SIG-M5 treated with dmso at 0.1 percent for 504 hours (cell line): Measurements from ENCODE around the gene IFT25.
A peak's percentile ranks its signal among the peaks of the same experiment; 100 is the strongest.
"Not testable (repeated sequence)": the region's sequence is repeated elsewhere in the genome, so short reads cannot be mapped to it uniquely, and the experiment has no call there.

Experiments
- DNase-seq: peaks from one replicate; lab custom pipeline; 2025; ENCODE audit not compliant: unreplicated experiment; lab: John Stamatoyannopoulos, UW

The IFT25 gene

DNA sequence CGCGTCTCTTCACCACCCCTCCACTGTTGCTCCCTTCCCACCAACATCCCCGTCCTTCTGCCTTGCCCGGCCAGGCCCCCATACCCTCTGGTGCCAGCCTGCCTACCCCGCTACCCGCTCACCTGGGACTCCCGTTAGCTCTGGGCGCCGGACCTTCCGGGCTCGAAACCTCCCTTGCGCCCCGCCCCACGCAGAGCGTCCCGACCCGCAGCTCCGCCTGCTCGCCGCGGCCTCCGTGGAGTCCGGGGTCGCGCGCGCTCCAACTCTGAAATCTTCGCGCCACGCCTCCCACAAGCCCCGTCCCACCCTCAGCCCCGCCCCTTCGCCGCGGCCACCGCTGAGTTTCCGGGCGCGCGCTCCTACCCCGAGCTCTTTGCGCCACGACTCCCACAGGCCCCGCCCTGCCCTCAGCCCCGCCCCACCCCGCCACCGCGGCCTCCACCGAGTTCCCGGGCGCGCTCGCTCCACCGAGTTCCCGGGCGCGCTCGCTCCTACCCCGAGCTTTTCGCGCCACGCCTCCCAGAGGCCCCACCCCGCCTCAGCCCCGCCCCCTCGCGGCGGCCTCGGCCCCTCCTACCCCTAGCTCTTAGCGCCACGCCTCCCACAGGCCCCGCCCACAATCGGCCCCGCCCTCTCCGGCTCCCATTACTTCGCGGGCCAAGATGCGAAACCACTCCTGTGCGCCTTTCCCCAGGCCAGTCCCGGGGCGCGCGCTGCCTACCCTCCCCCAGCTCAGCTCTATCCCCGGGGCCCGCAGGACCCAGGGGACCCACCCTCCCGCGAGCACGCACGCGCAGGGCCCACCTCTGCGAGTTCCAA is at the start of gene IFT25:
Gene IFT25 (minus strand): TSS at position 267 of the 819 bp plus-strand sequence. CDS start 5,617 bp downstream, outside the sequence.
- DNase-seq = peak; percentile 83

- DNase-seq = not testable (repeated sequence)
Measured at GRCh38 chr1:53994516-53994915, 49.0 kb upstream of the IFT25 start.

- DNase-seq = no peak
Measured at GRCh38 chr1:53992085-53992874, 46.8 kb upstream of the IFT25 start.

DNA sequence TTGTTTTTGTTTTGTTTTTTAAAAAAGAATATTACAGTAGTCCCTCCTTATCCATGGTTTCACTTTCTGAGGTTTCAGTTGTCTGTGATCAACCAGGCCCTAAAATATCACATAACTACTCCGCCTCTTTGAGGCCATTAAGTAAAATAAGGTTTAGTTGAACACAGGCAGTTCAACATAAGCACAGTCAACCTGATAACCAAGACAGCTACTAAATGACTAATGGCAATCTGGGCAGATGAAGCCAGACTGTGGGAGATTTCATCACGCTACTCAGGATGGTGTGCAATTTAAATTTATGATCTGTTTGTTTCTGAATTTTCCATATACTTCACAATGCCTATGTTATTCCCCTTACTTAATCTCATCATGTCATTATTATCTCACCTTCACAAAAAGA is 42.4 kb upstream of the IFT25 start:
- no peak for DNase-seq

GRCh38 chr1:53986458-53986857 is 41.0 kb upstream of the IFT25 start:
- DNase-seq = no peak

- no peak for DNase-seq
Measured at GRCh38 chr1:53984726-53985125, 39.2 kb upstream of the IFT25 start.

GRCh38 chr1:53982763-53983104 is 37.2 kb upstream of the IFT25 start:
- DNase-seq = no peak

- DNase-seq = no peak
Measured at GRCh38 chr1:53982034-53982762, 36.7 kb upstream of the IFT25 start.

GRCh38 chr1:53981220-53981619 is 35.7 kb upstream of the IFT25 start:
- no peak for DNase-seq

DNA sequence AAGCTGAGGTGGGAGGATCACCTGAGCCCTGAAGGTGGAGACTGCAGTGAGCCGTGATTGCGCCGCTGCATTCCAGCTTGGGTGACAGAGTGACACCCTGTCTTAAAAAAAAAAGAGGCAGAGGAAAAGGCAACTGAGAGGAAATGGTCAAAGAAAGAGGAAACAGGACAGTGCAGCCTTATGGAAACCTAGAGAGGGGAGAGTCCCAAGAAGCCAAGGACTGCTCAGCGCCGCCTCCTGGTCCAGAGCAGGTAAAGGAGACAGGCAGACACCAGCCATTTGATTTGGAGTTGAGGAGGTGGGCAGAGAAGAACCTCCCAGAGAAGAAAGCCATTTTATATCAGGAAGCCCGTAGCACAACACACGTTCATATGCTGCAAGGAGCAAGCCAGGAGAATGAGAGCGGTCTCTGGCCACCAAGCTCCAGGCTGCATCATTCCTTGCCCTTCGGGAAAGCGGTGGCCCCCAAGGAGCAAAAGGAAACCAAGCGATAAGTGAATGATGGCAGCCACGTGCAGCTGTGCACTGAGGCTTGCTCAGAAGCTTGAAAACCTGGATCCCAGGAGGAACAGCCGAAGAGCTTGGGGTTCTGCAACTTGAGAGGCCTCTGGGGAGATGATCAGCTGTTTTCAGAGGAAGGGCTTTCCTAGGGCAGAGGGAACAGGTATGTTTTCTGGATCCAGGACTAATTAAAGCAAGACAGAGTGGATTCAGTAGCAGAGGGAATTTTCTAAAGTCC is 34.4 kb upstream of the IFT25 start:
- no peak for DNase-seq

GRCh38 chr1:53975861-53976260 is 30.4 kb upstream of the IFT25 start:
- DNase-seq = no peak

DNA sequence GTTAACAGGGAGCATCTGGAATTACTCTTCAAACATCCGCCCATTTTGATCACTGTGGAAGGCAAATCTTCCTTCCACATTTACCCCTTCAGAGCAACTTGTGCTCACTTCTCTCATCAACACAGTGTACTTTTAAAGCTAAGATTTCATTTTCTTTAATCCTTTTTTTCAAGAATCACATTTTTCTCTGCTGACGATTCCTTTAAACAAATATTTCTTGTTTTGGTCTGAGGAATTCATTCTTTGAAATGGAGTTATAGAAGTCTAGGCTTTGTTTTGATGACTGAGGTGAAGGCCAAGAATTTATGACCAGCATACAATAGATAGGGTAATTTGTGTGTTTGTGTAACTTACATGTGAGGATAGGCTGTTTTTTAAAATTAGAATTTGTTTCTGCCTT is 26.2 kb upstream of the IFT25 start:
- no peak for DNase-seq

DNA sequence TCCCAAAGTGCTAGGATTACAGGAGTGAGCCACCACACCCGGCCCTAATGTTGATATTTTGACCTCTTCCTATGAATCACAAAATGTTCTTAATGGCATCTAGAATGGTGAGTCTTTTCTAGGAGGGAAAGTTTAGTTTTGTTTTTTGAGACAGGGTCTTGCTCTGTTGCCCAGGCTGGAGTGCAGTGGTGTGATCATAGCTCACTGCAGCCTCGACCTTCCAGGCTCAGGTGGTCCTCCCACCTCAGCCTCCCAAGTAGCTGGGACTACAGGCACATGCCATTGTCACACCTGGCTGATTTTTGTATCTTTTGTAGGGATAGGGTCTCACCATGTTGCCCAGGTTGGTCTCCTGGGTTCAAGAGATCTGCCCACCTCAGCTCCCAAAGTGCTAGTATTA is 23.8 kb upstream of the IFT25 start:
- DNase-seq = not testable (repeated sequence)

GRCh38 chr1:53968125-53968513 is 22.6 kb upstream of the IFT25 start:
- DNase-seq = no peak

DNA sequence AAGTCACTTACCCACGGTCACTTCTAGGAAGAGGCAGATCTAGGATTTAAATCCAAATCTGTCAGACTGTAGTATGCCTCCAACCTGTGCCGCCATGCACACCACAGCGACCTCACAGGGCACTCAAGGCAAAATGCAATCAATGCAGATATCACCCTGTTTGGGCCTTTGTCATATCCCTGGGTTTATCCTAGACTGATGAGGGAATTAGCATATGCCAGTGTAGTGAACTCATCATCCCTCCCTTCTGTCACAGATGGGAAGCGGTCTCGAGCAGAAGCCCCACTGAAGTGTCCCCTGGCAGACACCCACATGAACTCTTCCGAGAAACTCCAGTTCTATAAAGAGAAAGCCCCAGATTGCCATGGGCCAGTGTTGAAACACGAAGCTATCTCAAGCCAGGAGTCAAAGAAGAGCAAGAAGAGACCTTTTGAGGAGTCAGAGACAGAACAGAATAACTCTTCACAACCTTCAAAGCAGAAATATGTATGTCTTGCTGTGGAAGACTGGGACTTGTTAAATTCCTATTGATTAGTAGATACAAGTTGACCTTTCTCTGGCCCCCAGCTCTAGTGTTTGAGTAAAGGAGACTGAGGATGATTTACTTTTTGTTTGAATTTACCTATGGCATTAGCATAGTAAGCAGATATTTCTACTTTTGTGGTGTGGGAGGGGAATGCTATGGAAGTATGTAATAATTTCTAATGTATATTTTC is 22.1 kb upstream of the IFT25 start:
- DNase-seq = no peak

GRCh38 chr1:53966794-53967193 is 21.3 kb upstream of the IFT25 start:
- DNase-seq = no peak

- DNase-seq = no peak
Measured at GRCh38 chr1:53964109-53964508, 18.6 kb upstream of the IFT25 start.

- DNase-seq = no peak
Measured at GRCh38 chr1:53963460-53963859, 18.0 kb upstream of the IFT25 start.

GRCh38 chr1:53962395-53962794 is 16.9 kb upstream of the IFT25 start:
- DNase-seq = no peak

DNA sequence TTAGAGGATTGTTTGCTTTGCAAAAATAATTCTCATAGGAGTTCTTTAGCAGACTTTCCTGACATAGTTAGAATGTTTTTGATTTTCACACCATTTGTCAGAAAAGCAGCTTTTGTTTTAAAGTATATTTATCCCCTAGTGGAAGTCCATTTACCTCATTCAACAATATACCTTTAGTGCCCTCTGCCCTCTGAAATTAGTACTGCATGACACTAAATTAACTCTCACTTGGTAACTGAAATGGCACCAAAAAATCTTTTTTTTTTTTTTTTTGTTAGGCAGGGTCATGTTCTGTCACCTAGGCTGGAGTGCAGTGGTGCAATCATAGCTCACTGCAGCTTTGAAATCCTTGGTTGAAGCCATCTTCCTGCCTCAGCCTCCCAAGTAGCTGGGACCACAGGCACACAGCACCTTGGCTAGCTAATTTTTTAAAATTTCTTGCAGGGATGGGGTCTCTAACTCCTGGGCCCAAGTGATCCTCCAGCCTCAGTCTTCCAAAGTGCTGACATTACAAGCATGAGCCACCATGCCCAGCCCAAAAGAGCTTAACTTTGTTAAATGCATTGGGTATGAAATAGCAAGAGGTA is 14.3 kb upstream of the IFT25 start:
- peak; percentile 45 for DNase-seq
